Measurements from ENCODE around the gene COG2. TPM values are rescaled to one million over a fixed set of nuclear protein-coding genes. Genes with fewer than 3 reads are reported as not detected.

The COG2 gene
- total RNA-seq, 1 donor from 2014 or later, result 23.1 TPM

- intact Hi-C loops (cut with DNase I), result no loop called here
- Histone ChIP-seq H3K27me3 (ENCODE audit: low read depth) (no peaks in the 10 kb centered on the region), H3K4me3 (no peak overlapping the region), H3K27ac (no peak overlapping the region), H3K4me1 (no peaks in the 10 kb centered on the region), H3K36me3 (no peaks in the 10 kb centered on the region), H3K9me3 (no peaks in the 10 kb centered on the region)
- DNase-seq, result no peak
- ATAC-seq, result no peak
- TF ChIP-seq CTCF (IDR thresholded peaks at IDR 0.05), result no peak
Observed at GRCh38 chr1:230700132-230700531, 57.9 kb downstream of the COG2 start.

- Histone ChIP-seq H3K27ac (no peak overlapping the region), H3K4me1 (no peaks in the 10 kb centered on the region), H3K4me3 (no peak overlapping the region), H3K9me3 (no peaks in the 10 kb centered on the region), H3K27me3 (ENCODE audit: low read depth) (no peaks in the 10 kb centered on the region), H3K36me3 (no peaks in the 10 kb centered on the region)
- DNase-seq, result no peak
- no peak for ATAC-seq
- intact Hi-C loops (cut with DNase I), result no loop called here
- TF ChIP-seq CTCF (IDR thresholded peaks at IDR 0.05), result no peak
Observed at GRCh38 chr1:230701434-230701833, 59.2 kb downstream of the COG2 start.

- Histone ChIP-seq H3K27me3 (ENCODE audit: low read depth) (no peaks in the 10 kb centered on the region), H3K9me3 (no peaks in the 10 kb centered on the region), H3K4me1 (no peaks in the 10 kb centered on the region), H3K27ac (no peak overlapping the region), H3K4me3 (no peak overlapping the region), H3K36me3 (no peaks in the 10 kb centered on the region)
- DNase-seq, result no peak
- intact Hi-C loops (cut with DNase I), result no loop called here
- no peak for ATAC-seq
- no peak for TF ChIP-seq CTCF (IDR thresholded peaks at IDR 0.05)
Observed at GRCh38 chr1:230701895-230702768, 59.9 kb downstream of the COG2 start.

GRCh38 chr1:230702934-230703678 lies 60.8 kb downstream of the COG2 start:
- H3K27me3 ChIP-seq (ENCODE audit: low read depth), result no peaks in the 10 kb centered on the region
- no peak overlapping the region for H3K4me3 ChIP-seq
- no peak for DNase-seq
- H3K4me1 ChIP-seq, result no peaks in the 10 kb centered on the region
- TF ChIP-seq CTCF (IDR thresholded peaks at IDR 0.05), result no peak
- H3K27ac ChIP-seq, result no peak overlapping the region
- peak in 1 of 2 donors; percentile 34 for ATAC-seq
- no peaks in the 10 kb centered on the region for H3K36me3 ChIP-seq
- intact Hi-C loops (cut with DNase I), result no loop called here
- H3K9me3 ChIP-seq, result no peaks in the 10 kb centered on the region

- DNase-seq (no peak), ATAC-seq (peak in 1 of 2 donors; percentile 24)
- intact Hi-C loops (cut with DNase I), result no loop called here
- Histone ChIP-seq H3K4me1 (no peaks in the 10 kb centered on the region), H3K36me3 (no peaks in the 10 kb centered on the region), H3K27ac (no peak overlapping the region), H3K27me3 (ENCODE audit: low read depth) (no peaks in the 10 kb centered on the region), H3K4me3 (no peak overlapping the region), H3K9me3 (no peaks in the 10 kb centered on the region)
- TF ChIP-seq CTCF (IDR thresholded peaks at IDR 0.05), result no peak
Observed at GRCh38 chr1:230703679-230704385, 61.6 kb downstream of the COG2 start.

All from lower lobe of right lung (tissue), 2 donors.